T-helper 1 cell (primary cell): ENCODE results near the gene HGD.
"Not testable (repeated sequence)": the region's sequence is repeated elsewhere in the genome, so short reads cannot be mapped to it uniquely, and the experiment has no call there.

ENCODE experiments used
- DNase-seq, 5 donors: peaks; one replicate each; pipeline ENCODE4 v3.0.0-alpha.2; 2012 to 2020

Gene HGD

GRCh38 chr3:120636795-120637401 is 45.1 kb downstream of the HGD start:
- DNase-seq: no peak

- no peak for DNase-seq
Observed at GRCh38 chr3:120634539-120634938, 47.5 kb downstream of the HGD start.

GRCh38 chr3:120625159-120625586 is 56.9 kb downstream of the HGD start:
- no peak for DNase-seq

GRCh38 chr3:120623727-120624093 is 58.3 kb downstream of the HGD start:
- no peak for DNase-seq

DNA sequence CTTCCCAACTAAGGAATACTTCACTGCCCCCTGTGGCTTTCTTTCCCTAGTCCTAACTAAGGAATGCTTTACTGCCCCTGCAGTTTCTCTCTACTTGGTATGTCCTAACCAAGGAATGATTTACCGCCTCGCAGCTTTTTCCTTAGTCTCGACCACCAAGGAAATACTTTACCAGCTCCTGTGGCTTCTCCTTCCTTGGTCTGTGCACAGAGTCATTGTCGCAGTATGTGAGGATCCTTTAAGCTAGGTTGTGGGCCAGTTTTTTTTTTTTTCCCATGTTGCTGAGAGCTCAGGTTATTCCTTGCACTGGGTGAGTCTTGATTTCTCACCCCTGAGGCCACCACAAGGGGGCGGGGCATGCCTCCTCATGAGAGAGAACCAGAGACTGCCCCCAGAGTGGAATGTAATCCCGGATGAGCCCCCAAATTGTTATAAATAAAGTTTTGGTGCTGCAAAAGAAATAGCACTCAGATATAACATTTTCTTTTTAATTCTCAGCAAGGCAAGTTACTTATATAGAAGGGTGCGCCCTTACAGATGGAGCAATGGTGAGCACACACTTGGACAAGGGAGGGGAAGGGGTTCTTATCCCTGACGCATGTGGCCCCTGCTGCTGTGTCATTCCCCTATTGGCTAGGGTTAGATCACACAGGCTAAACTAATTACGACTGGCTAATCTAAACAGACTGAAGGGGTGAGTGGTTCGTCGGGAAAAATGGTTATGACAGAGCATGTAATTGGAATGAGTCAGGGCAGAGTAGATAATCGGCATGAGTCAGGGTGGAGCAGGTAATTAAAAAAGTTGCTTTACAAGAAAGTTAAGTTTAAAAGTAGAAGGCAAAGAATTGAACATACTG is 58.9 kb downstream of the HGD start:
- no peak for DNase-seq

GRCh38 chr3:120622457-120622856 is 59.6 kb downstream of the HGD start:
- DNase-seq: no peak

GRCh38 chr3:120616745-120617144 is 65.3 kb downstream of the HGD start:
- DNase-seq: not testable (repeated sequence)

GRCh38 chr3:120615847-120616609 is 66.0 kb downstream of the HGD start:
- DNase-seq: no peak

DNA sequence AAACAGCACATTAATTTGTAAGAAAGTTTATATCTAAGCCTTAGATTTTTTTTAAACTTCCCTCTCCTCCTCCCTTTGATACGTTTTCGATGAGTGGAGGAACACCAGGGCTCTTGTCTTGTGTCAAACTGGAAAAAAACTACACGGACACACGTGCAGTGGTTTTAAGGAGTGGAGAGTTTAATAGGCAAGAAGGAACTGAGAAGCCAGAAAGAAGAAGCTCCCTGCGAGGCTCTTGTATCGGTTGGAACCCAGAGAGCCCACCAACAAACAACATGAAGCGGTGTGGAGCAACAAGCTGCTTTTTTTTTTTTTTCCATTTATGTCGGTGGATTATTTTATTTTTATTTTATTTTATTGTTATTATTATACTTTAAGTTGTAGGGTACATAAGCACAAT is 67.3 kb downstream of the HGD start:
- no peak for DNase-seq

DNA sequence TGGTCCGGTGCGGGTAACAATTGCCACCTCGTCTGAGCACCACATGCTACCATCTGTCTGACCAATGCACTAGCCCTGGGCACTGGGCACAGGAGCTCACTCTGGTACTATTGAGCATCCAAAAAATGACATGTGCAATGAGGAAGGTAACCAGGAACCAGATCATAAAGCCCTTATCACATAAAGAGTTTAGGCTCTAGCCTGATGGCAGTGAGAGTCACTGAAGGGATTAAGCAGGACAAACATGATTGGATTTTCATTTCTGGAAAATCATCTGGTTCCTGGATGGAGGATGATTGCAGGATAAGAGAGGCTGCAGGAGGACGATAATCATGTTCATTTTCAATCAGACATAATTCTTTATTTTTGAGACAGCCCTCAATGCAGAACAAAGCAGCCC is 73.5 kb downstream of the HGD start:
- DNase-seq: no peak

- no peak for DNase-seq
Observed at GRCh38 chr3:120604784-120605183, 77.3 kb downstream of the HGD start.

- DNase-seq: no peak
Observed at GRCh38 chr3:120604382-120604781, 77.7 kb downstream of the HGD start.

DNA sequence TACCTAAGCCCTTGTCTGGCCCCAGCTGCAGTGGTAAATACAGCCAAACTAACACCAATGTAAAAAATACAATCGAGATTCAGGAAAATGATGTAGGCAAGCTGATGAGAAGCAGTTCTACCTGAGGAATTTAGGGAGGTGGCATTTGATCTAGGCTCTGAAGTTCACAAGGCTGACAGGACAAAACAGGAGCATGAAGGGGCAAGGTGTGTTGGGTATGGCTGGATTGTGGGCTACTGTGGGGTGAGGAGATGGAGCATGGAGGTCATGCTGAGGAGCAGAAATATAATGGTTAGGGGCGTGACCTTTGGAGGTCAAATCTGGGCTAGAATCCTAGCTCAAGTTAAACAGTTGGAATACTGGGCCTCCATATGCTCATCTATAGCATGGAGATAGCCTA is 79.4 kb downstream of the HGD start:
- DNase-seq: no peak

DNA sequence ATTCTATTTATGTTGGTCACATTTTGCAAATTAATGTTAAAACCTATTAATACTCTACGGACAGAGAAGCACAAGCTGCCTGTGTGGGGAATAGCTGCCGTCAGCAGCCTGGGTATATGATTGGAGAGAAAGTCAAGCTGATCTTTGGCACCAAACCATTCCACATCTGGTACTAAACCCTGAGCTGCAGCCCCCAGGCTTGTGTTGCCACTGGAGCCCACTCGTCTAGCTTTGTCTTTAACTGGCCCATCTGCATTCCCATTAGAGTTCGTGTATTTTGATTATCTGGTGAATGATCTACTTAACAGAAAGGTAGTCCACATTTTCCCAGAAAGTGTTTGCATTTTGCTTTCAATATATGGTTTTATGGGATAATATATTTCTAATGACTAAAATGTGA is 80.5 kb downstream of the HGD start:
- no peak for DNase-seq

DNA sequence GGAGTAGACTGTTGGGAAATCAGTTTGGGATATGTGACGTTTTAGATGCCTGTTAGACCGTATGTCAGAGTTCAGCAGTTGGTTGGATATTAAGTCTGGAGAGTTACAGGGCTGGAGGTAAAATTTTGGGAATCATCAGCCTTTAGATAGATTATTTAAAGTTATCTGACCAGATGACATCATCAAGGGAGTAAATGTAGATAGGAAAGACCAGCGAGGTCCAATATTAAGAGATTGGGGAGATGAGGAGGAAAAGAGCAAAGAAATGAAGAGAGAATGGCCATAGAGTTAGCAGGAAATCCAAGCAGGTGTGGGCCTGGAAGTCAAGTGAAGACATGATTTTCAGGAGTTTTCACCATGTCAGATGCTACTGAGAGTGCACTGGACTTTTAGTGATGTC is 82.8 kb downstream of the HGD start:
- DNase-seq: no peak

DNA sequence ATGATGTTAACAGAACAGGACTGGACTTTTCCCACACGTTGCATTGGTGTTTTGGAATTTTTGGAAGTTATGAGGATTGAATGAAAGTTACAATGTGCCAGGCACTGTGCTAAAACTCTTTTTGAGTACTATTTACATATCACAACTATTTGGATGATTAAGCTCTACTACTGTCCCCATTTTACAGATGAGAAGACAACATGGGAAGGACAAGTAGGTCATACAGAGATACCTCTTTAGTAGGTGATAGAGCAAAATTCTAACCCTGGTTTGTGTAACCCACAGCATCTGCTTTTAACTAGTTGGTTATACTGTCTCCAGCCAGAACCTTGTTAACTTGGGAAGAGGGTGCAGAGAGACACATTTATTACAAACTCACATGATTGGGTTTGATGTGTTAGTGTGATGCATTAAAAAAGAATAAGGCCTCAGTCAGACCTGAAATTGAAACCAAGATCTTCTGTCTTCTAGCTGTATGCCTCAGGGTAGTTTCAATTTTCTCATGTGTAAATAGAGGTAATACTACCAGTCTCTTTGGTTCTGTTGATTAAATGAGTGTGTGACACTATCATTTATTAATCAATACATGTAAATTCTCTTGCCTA is 84.5 kb downstream of the HGD start:
- DNase-seq: peak in 1 of 5 donors; percentile 35

GRCh38 chr3:120596853-120597223 is 85.2 kb downstream of the HGD start:
- DNase-seq: no peak

GRCh38 chr3:120596116-120596852 is 85.8 kb downstream of the HGD start, which contains the start of gene NDUFB4:
TSS of gene NDUFB4 (plus strand) at chr3:120596336. CDS start at chr3:120596360, 24 bp downstream.
- peak; percentile 94 to 98 (median 95) for DNase-seq

- no peak for DNase-seq
Observed at GRCh38 chr3:120595788-120596115, 86.3 kb downstream of the HGD start.

- no peak for DNase-seq
Observed at GRCh38 chr3:120587332-120587975, 94.6 kb downstream of the HGD start.
